MM.1S (cell line): ENCODE results near the gene AIP.

Experiments
- CTCF ChIP-seq: fragments of 300-600 bp; sonication (generic); IDR thresholded peaks from 2 replicates; pipeline ENCODE4 v1.5.1; 2016; ENCODE audit warnings: antibody characterized with exemption, low read length, mixed read lengths
- EZH2 ChIP-seq: fragments of 300-600 bp; sonication (generic); optimal IDR thresholded peaks from 2 replicates; pipeline ENCODE3; 2017; ENCODE audit warnings: low read depth, mild to moderate bottlenecking, antibody characterized with exemption, low read length, mixed read lengths
- EZH2phosphoT487 ChIP-seq: fragments of 300-600 bp; sonication (generic); IDR thresholded peaks from 2 replicates; pipeline ENCODE4 v1.6.1; 2018; ENCODE audit warnings: antibody characterized with exemption, low read length

GRCh38 chr11:67505605-67506396 is 23.0 kb downstream of the AIP start:
- peak; percentile 97 for TF ChIP-seq CTCF
- no peak for TF ChIP-seq EZH2phosphoT487
- no peak for TF ChIP-seq EZH2
